Measurements from ENCODE around the gene SPG7.

The SPG7 gene

DNA sequence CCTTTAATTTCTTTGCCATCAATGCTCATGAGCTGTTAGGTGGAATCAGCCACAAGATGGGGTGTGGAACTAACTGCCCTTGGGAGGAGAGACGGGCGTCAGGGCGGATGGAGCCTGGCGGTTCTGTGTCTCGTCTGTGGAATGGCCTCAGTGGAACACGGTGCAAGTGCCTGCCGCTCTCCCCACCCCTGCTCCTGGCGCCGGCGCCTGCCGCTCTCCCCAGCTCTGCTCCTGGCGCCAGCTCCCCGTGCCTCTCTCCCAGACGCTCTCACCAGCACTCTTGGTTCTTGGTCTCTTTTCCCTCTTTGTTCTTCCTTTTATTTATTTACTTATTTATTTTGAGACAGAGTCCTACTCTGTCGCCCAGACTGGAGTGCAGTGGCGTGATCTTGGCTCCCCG is 39.1 kb downstream of the SPG7 start:
- Histone ChIP-seq H3K27ac (ENCODE audit: low read length) (no peak overlapping the region), H3K79me2 (ENCODE audit: low read length) (no peaks in the 10 kb centered on the region), H3F3A (ENCODE audit: insufficient read depth, low read length) (no peaks in the 10 kb centered on the region), H3K4me3 (ENCODE audit: low read length) (no peak overlapping the region), H3K4me1 (ENCODE audit: low read length) (no peaks in the 10 kb centered on the region), H3K9me3 (replicated peaks; ENCODE audit: insufficient read depth, low read length) (no peaks in the 10 kb centered on the region), H3K27me3 (replicated peaks; ENCODE audit: insufficient read depth, low read length) (no peaks in the 10 kb centered on the region), H2AFZ (ENCODE audit: low read length) (no peak overlapping the region), H4K20me1 (ENCODE audit: insufficient read depth, low read length) (no peaks in the 10 kb centered on the region), H3K9ac (ENCODE audit: low read length) (no peak overlapping the region), H3K4me2 (ENCODE audit: low read depth, low read length) (no peak overlapping the region), H3K36me3 (replicated peaks; ENCODE audit: insufficient read depth, low read length) (no peaks in the 10 kb centered on the region), H3K9me2 (replicated peaks; ENCODE audit: insufficient read depth, low read length) (no peaks in the 10 kb centered on the region)
- DNase-seq, result no peak
- no peak for TF ChIP-seq EZH2 (optimal IDR thresholded peaks at IDR 0.05; ENCODE audit: low read depth, low read length)
- TF ChIP-seq, protein P1, sequence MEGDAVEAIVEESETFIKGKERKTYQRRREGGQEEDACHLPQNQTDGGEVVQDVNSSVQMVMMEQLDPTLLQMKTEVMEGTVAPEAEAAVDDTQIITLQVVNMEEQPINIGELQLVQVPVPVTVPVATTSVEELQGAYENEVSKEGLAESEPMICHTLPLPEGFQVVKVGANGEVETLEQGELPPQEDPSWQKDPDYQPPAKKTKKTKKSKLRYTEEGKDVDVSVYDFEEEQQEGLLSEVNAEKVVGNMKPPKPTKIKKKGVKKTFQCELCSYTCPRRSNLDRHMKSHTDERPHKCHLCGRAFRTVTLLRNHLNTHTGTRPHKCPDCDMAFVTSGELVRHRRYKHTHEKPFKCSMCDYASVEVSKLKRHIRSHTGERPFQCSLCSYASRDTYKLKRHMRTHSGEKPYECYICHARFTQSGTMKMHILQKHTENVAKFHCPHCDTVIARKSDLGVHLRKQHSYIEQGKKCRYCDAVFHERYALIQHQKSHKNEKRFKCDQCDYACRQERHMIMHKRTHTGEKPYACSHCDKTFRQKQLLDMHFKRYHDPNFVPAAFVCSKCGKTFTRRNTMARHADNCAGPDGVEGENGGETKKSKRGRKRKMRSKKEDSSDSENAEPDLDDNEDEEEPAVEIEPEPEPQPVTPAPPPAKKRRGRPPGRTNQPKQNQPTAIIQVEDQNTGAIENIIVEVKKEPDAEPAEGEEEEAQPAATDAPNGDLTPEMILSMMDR (IDR thresholded peaks at IDR 0.05; ENCODE audit: low read length), result no peak

DNA sequence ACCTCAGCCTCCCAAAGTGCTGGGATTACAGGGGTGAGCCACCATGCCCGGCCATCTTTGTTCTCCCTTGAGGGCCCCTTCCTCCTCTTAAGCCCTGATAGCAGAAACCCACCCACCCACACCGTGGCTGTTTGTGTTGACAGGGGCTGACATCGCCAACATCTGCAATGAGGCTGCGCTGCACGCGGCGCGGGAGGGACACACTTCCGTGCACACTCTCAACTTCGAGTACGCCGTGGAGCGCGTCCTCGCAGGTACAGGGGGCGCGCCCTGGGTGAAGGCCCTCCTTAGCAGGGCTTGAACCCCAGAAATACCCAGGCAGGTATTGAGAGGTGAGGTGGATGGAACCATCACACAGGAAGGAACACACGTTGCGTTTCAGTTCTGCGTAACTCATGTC is 39.7 kb downstream of the SPG7 start:
- TF ChIP-seq, protein P1 (IDR thresholded peaks at IDR 0.05; ENCODE audit: low read length), result no peak
- TF ChIP-seq EZH2 (optimal IDR thresholded peaks at IDR 0.05; ENCODE audit: low read depth, low read length), result no peak
- TF ChIP-seq EZH2phosphoT487 (IDR thresholded peaks at IDR 0.05; ENCODE audit: low read length), result no peak
- Histone ChIP-seq H4K20me1 (ENCODE audit: insufficient read depth, low read length) (no peaks in the 10 kb centered on the region), H3K79me2 (ENCODE audit: low read length) (no peaks in the 10 kb centered on the region), H3K4me2 (ENCODE audit: low read depth, low read length) (no peak overlapping the region), H3K27ac (ENCODE audit: low read length) (no peak overlapping the region), H2AFZ (ENCODE audit: low read length) (no peak overlapping the region), H3K36me3 (replicated peaks; ENCODE audit: insufficient read depth, low read length) (no peaks in the 10 kb centered on the region), H3K9me2 (replicated peaks; ENCODE audit: insufficient read depth, low read length) (no peaks in the 10 kb centered on the region), H3K9ac (ENCODE audit: low read length) (no peak overlapping the region), H3K4me3 (ENCODE audit: low read length) (no peak overlapping the region), H3K27me3 (replicated peaks; ENCODE audit: insufficient read depth, low read length) (no peaks in the 10 kb centered on the region), H3K9me3 (replicated peaks; ENCODE audit: insufficient read depth, low read length) (no peaks in the 10 kb centered on the region), H3F3A (ENCODE audit: insufficient read depth, low read length) (no peaks in the 10 kb centered on the region), H3K4me1 (ENCODE audit: low read length) (no peaks in the 10 kb centered on the region)
- no peak for DNase-seq

DNA sequence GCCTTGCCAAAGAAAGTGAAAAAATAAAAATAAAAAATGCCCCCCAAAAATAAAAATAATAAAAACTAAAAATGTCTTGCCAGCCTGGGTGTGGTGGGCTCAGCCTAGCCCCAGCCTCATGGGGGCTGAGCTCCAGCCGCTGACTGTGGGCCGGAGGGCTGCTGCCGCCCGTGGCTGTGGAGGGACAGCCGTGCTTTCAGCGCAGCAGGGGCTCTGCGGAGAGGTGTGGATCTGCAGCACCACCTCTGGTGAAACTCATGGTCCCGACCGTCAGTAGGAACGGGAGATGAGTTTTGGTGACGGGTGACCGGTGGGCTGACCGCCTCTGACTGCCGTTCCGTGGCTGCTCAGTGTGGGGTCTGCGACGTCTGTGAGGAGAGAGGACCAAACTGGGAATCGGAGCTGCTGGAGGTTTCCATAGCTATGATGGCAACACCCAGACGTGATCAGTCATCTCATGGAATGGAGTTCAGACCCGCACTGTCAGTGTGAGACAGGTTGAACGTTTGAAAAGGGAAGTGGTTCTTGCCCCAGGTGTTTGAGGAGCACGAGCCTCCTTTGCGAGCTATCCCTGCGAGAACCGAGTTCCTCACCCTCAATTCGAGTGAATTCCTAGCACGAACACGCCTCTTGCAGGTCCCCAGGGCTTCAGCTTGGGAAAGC is 40.3 kb downstream of the SPG7 start:
- no peak overlapping the region for H2AFZ ChIP-seq (ENCODE audit: low read length)
- H4K20me1 ChIP-seq (ENCODE audit: insufficient read depth, low read length), result no peaks in the 10 kb centered on the region
- no peaks in the 10 kb centered on the region for H3K9me3 ChIP-seq (replicated peaks; ENCODE audit: insufficient read depth, low read length)
- H3K4me2 ChIP-seq (ENCODE audit: low read depth, low read length), result no peak overlapping the region
- no peak overlapping the region for H3K4me3 ChIP-seq (ENCODE audit: low read length)
- no peak overlapping the region for H3K27ac ChIP-seq (ENCODE audit: low read length)
- H3K4me1 ChIP-seq (ENCODE audit: low read length), result no peaks in the 10 kb centered on the region
- H3K79me2 ChIP-seq (ENCODE audit: low read length), result no peaks in the 10 kb centered on the region
- H3K9ac ChIP-seq (ENCODE audit: low read length), result no peak overlapping the region
- no peaks in the 10 kb centered on the region for H3K36me3 ChIP-seq (replicated peaks; ENCODE audit: insufficient read depth, low read length)
- H3F3A ChIP-seq (ENCODE audit: insufficient read depth, low read length), result no peaks in the 10 kb centered on the region
- TF ChIP-seq, protein P1 (IDR thresholded peaks at IDR 0.05; ENCODE audit: low read length), result no peak
- TF ChIP-seq EZH2 (optimal IDR thresholded peaks at IDR 0.05; ENCODE audit: low read depth, low read length), result no peak
- no peak for TF ChIP-seq EZH2phosphoT487 (IDR thresholded peaks at IDR 0.05; ENCODE audit: low read length)
- no peaks in the 10 kb centered on the region for H3K27me3 ChIP-seq (replicated peaks; ENCODE audit: insufficient read depth, low read length)
- H3K9me2 ChIP-seq (replicated peaks; ENCODE audit: insufficient read depth, low read length), result no peaks in the 10 kb centered on the region
- no peak for DNase-seq

Measured in MM.1S (cell line).